ENCODE measurements around the gene RPE65. TPM values are rescaled to one million over a fixed set of nuclear protein-coding genes. Genes with fewer than 3 reads are reported as not detected.
"Not testable (repeated sequence)": the region's sequence is repeated elsewhere in the genome, so short reads cannot be mapped to it uniquely, and the experiment has no call there.

The RPE65 gene
- total RNA-seq, 2 experiments from 2014 or later: not detected

DNA sequence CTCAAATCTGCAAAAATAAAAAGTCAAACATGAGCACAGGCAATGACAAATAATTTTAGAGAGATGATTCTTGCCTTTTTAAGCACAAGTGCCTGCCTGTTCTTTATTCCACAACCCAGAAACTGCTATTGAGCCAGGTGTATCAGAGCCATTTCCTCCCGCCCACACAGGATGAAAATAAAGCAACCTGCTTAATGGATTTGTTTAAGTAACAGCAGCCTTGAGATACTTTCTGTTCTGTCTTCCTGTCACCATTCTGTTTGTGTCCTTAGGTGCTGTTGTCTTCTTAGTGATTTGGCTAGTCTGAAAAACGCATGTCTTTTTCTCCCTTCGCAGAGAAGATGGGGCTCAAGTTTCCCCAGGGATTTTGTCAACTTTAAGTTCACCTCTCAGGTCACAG, 11.4 kb downstream of the RPE65 start:
- Mint-ChIP-seq H3K9me3 (no peaks in the 10 kb centered on the region), H3K27me3 (peaks cover 4% of the 10 kb centered on the region), H3K4me1 (no peaks in the 10 kb centered on the region), H3K36me3 (ENCODE audit: low read depth) (no peaks in the 10 kb centered on the region), H3K27ac (no peak overlapping the region), H3K4me3 (no peak overlapping the region)
- no peak for DNase-seq
- POLR2A ChIA-PET: no interaction called here
- CTCF ChIA-PET: no interaction called here

DNA sequence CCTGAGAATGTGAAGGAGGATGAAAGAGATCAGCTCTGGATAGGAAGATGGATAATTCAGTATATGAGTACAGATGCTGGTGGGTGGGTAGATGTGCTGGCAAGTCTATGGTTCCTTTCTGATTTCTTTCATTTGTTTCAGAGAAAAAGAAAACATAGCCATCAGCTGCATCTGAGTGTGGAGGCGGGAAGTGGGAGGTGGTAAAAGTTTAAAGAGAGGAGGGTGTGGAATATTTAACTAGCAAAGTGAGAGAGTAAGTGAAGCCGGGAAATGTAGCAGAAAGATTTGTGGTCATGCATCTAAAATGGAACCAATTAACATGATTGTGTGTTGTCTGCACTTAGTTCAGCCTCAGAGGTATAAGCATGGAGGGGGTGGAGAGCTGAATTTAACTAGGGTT, 16.4 kb downstream of the RPE65 start:
- ChIA-PET CTCF (no interaction called here), POLR2A (interaction anchor here (0.6 kb wide), 1 partner anchor 241 kb away, joined by 3 read pairs; no protein-coding TSS in a partner anchor)
- Mint-ChIP-seq H3K36me3 (ENCODE audit: low read depth) (no peaks in the 10 kb centered on the region), H3K27me3 (peaks cover 3% of the 10 kb centered on the region), H3K4me3 (no peak overlapping the region), H3K27ac (no peak overlapping the region), H3K4me1 (no peaks in the 10 kb centered on the region), H3K9me3 (no peaks in the 10 kb centered on the region)
- DNase-seq: no peak

DNA sequence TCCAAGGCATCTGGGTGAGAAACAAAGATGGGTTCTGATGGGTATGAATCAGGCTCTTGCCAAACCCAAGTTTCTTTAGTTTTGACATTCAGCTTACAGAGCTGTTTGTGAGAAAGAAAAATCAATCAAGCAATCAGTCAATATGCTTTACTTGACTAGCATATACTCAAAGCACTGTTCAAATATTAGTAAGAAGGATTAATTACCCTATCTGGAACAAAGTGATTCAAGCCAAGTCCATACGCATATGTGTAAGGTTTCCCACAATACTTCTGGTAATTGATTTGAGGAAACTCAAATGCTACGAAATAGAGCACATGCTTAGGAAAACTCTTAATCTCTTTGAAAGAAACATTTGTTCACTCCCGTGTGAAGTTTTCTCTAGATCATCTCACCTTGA, 18.7 kb downstream of the RPE65 start:
- Mint-ChIP-seq H3K4me3 (no peak overlapping the region), H3K27me3 (no peaks in the 10 kb centered on the region), H3K9me3 (no peaks in the 10 kb centered on the region), H3K4me1 (no peaks in the 10 kb centered on the region), H3K36me3 (ENCODE audit: low read depth) (no peaks in the 10 kb centered on the region), H3K27ac (no peak overlapping the region)
- no peak for DNase-seq
- ChIA-PET POLR2A (no interaction called here), CTCF (no interaction called here)

DNA sequence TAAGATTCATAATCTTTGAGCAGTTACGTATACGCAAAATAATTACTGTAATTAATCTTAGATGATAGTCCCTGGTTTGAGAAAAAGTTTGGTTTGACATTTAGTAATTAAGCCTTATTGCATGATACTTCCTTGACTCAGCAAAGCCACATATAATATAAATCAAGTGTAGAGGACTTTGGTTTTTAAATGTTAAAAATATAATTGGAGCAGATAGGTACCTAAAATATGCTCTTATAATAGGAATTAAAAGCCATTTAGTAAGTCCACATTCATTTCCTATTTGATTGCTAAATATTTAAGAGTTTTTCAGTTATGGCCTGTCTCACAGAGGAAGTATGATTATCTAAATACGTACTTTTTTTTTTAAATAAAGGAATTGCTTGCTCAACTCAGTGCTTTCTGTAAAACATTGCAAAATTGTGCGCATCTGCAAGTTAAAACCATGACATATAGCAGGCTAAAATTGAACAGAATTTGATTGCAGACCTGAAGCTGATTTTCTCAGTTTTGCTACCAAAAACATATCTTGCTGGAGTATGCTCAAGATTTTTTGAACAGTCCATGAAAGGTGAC, 20.4 kb downstream of the RPE65 start:
- no peaks in the 10 kb centered on the region for H3K36me3 Mint-ChIP-seq (ENCODE audit: low read depth)
- H3K9me3 Mint-ChIP-seq: no peaks in the 10 kb centered on the region
- no peak overlapping the region for H3K4me3 Mint-ChIP-seq
- no peak for DNase-seq
- no peaks in the 10 kb centered on the region for H3K27me3 Mint-ChIP-seq
- ChIA-PET CTCF (no interaction called here), POLR2A (no interaction called here)
- H3K27ac Mint-ChIP-seq: no peak overlapping the region
- H3K4me1 Mint-ChIP-seq: no peaks in the 10 kb centered on the region

DNA sequence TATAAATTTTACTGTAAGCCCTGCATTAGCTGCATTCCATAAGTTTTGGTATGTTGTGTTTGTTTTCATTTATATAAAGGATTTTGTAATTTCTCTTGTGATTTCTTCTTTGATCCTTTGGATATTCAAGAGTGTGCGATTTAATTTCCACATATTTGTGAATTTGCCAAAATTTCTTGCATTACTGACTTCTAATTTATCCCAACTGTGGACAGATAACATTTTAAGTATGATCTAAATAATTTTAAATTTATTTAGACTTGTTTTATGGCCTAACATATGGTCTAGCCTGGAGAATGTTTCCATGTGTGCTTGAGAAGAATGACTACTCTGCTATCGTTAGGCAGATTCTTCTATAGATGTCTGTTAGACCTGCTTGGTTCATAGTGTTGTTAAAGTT, 23.2 kb downstream of the RPE65 start:
- no peak overlapping the region for H3K4me3 Mint-ChIP-seq
- ChIA-PET POLR2A (no interaction called here), CTCF (no interaction called here)

DNA sequence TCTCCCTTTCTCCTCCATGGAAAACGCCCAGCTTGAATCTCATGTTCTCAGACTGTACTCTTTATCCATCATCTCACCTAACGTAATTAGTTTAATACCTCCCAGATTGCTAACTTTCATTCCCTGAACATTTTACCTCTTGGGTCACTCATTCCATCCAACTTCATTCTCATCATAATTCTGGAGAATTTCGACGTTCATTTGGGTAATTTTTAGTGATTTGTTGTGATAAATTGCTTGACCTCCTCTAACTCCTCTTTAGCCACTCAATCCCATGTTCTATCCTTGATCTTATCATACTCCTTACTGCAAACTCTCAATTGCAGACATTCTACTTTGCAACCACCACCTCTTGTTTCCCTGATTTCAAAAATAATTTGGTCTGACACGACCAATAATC, 28.4 kb downstream of the RPE65 start:
- DNase-seq: no peak
- Mint-ChIP-seq H3K27me3 (no peaks in the 10 kb centered on the region), H3K9me3 (no peaks in the 10 kb centered on the region), H3K36me3 (ENCODE audit: low read depth) (no peaks in the 10 kb centered on the region), H3K4me3 (no peak overlapping the region), H3K4me1 (no peaks in the 10 kb centered on the region), H3K27ac (no peak overlapping the region)
- ChIA-PET POLR2A (no interaction called here), CTCF (no interaction called here)

More for the DNA sequence above, 23.2 kb downstream of the RPE65 start:
- Mint-ChIP-seq H3K27ac (no peak overlapping the region), H3K36me3 (ENCODE audit: low read depth) (no peaks in the 10 kb centered on the region), H3K27me3 (no peaks in the 10 kb centered on the region), H3K4me1 (no peaks in the 10 kb centered on the region), H3K9me3 (no peaks in the 10 kb centered on the region)
- DNase-seq: no peak

DNA sequence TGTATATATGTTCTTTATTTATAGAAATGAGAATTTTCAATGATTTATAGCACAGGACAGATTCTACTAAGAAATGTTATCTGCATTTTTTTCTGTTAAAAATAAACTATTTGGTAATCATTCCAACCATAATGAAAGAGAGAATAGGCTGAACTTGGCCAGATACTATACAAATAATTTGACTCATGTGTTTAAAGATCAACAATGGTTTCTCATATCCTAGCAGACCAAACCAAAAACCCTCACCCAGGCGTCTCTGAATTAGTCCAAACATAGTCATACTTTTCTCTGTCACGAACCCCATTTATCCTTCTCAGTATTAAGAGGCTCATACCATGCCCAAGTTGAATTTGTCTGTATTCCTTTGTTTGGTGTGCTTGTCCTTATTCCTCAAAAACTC, 40.3 kb downstream of the RPE65 start:
- Mint-ChIP-seq H3K27me3 (no peaks in the 10 kb centered on the region), H3K9me3 (no peaks in the 10 kb centered on the region), H3K4me3 (no peak overlapping the region), H3K27ac (no peak overlapping the region), H3K4me1 (no peaks in the 10 kb centered on the region), H3K36me3 (ENCODE audit: low read depth) (no peaks in the 10 kb centered on the region)
- POLR2A ChIA-PET: no interaction called here
- DNase-seq: no peak
- CTCF ChIA-PET: no interaction called here

DNA sequence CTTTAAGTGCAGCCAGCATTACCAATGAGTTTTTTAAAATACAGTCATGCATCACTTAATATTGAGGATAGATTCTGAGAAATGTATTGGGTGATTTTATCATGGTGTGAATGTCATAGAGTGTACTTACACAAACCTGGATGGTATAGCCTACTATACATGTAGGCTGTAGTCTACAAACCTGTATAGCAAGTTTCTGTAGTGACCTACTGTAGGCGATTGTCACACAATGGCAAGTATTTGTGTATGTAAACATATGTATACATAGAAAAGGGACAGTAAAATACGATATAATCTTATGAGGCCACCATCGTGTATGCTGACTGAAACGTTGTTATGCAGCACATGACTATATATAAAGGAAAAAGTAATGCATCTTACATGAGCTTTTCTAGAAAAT, 48.2 kb downstream of the RPE65 start:
- no peaks in the 10 kb centered on the region for H3K9me3 Mint-ChIP-seq
- no peaks in the 10 kb centered on the region for H3K27me3 Mint-ChIP-seq
- H3K4me3 Mint-ChIP-seq: no peak overlapping the region
- no peaks in the 10 kb centered on the region for H3K4me1 Mint-ChIP-seq
- DNase-seq: no peak
- ChIA-PET CTCF (no interaction called here), POLR2A (no interaction called here)
- H3K36me3 Mint-ChIP-seq (ENCODE audit: low read depth): no peaks in the 10 kb centered on the region
- no peak overlapping the region for H3K27ac Mint-ChIP-seq

DNA sequence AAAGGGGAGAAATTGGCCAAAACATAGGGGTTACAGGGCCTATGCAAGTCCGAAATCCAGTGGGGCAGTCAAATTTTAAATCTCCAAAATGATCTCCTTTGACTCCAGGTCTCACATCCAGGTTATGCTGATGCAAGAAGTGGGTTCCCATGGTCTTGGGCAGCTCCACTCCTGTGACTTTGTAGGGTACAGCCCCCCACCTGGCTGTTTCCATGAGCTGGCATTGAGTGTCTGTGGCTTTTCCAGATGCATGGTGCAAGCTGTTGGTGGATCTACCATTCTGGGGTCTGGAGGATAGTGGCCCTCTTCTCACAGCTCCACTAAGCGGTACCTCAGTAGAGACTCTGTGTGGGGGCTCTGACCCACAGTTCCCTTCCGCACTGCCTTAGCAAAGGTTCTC, 54.2 kb downstream of the RPE65 start:
- CTCF ChIA-PET, POLR2A ChIA-PET: not testable (repeated sequence)

DNA sequence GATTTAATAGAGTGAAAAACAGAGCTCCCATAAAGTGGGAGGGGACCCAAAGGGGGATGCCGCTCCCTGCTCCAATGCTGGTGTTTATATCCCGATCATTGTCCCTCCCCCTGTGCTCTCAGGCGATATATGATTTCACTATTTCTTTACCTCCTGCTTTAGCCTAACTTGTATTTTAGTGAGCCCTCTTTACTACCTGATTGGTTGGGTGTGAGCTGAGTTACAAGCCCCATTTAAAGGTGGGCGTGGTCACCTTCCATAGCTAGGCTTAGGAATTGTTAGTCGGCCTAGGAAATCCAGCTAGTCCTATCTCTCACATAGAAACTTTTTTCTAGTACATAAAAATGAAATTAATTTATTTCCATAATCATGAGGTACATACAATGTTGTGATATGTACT, 57.3 kb downstream of the RPE65 start:
- H3K4me3 Mint-ChIP-seq: not testable (repeated sequence)

More for the DNA sequence above, 54.2 kb downstream of the RPE65 start:
- H3K4me3 Mint-ChIP-seq; H3K9me3 Mint-ChIP-seq; H3K36me3 Mint-ChIP-seq (ENCODE audit: low read depth); H3K27me3 Mint-ChIP-seq; H3K27ac Mint-ChIP-seq; DNase-seq; H3K4me1 Mint-ChIP-seq: not testable (repeated sequence)

DNA sequence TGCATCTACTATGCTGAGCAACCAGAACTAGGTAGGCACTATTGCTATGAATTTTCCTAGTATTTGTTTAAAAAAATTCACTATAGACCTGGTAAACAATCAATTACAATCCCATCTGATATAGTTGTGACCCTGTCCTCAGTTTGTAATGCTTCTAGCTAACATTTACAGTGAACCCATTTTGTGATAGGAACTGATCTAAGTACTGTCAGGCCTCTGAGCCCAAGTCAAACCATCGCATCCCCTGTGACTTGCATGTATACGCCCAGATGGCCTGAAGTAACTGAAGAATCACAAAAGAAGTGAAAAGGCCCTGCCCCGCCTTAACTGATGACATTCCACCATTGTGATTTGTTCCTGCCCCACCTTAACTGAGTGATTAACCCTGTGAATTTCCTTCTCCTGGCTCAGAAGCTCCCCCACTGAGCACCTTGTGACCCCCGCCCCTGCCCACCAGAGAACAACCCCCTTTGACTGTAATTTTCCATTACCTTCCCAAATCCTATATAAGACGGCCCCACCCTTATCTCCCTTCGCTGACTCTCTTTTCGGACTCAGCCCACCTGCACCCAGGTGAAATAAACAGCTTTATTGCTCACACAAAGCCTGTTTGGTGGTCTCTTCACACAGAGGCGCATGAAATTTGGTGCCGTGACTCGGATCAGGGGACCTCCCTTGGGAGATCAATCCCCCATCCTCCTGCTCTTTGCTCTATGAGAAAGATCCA, 63.8 kb downstream of the RPE65 start:
- H3K27me3 Mint-ChIP-seq; H3K36me3 Mint-ChIP-seq (ENCODE audit: low read depth); H3K27ac Mint-ChIP-seq; CTCF ChIA-PET; DNase-seq; H3K4me1 Mint-ChIP-seq; H3K9me3 Mint-ChIP-seq; POLR2A ChIA-PET; H3K4me3 Mint-ChIP-seq: not testable (repeated sequence)

More for the DNA sequence above, 57.3 kb downstream of the RPE65 start:
- H3K4me1 Mint-ChIP-seq; CTCF ChIA-PET; H3K36me3 Mint-ChIP-seq (ENCODE audit: low read depth); H3K9me3 Mint-ChIP-seq; H3K27me3 Mint-ChIP-seq; DNase-seq; H3K27ac Mint-ChIP-seq; POLR2A ChIA-PET: not testable (repeated sequence)

DNA sequence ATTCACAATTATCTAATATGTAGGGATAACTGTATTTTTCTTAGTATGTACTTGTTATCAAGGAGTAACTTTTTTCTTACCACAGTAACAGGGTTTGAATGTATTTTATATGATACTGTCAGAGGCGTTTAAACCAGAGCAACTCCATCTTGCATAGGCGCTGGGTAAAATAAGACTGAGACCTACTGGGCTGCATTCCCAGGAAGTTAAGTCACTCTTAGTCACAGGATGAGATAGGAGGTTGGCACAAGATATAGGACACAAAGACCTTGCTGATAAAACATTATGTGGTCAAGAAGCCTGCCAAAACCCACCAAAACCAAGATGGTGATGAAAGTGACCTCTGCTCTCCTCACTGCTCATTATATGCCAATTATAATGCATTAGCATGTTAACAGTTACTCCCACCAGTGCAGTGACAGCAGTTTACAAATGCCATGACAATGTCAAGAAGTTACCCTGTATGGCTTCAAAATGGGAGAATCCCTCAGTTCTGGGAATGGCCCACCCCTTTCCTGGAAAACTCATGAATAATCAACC, 64.8 kb downstream of the RPE65 start:
- CTCF ChIA-PET: no interaction called here
- POLR2A ChIA-PET: no interaction called here

DNA sequence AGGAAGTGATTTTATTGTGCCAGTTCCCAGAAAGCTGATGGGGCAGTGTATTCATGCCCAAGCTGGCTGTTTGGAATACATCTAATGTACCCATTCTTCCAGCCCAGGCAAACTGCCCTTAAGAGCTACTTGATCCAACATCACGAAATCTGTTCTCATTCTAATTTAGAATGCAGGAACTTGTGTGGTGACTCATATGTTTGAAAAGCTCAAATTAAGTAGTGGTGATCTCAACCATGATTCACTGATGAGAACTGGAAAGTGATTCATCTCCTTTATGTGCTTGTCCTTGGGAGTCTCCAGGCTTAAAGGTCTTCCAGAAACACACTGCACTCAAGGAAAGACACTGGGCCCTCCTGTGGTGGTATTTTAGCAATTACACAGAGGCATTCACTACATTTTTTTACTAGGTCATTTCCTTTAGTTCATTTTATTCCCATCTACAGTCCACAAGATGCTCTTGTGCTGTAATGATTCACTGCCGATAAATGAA, 65.4 kb downstream of the RPE65 start:
- CTCF ChIA-PET: no interaction called here
- no peak overlapping the region for H3K4me3 Mint-ChIP-seq
- H3K4me1 Mint-ChIP-seq: no peaks in the 10 kb centered on the region
- no peaks in the 10 kb centered on the region for H3K27me3 Mint-ChIP-seq
- H3K36me3 Mint-ChIP-seq (ENCODE audit: low read depth): no peaks in the 10 kb centered on the region
- H3K27ac Mint-ChIP-seq: no peak overlapping the region
- POLR2A ChIA-PET: no interaction called here
- no peak for DNase-seq
- H3K9me3 Mint-ChIP-seq: peaks cover 3% of the 10 kb centered on the region

More for the DNA sequence above, 64.8 kb downstream of the RPE65 start:
- Mint-ChIP-seq H3K4me1 (no peaks in the 10 kb centered on the region), H3K36me3 (ENCODE audit: low read depth) (no peaks in the 10 kb centered on the region), H3K4me3 (no peak overlapping the region), H3K27me3 (no peaks in the 10 kb centered on the region), H3K27ac (no peak overlapping the region), H3K9me3 (peaks cover 3% of the 10 kb centered on the region)
- DNase-seq: no peak

DNA sequence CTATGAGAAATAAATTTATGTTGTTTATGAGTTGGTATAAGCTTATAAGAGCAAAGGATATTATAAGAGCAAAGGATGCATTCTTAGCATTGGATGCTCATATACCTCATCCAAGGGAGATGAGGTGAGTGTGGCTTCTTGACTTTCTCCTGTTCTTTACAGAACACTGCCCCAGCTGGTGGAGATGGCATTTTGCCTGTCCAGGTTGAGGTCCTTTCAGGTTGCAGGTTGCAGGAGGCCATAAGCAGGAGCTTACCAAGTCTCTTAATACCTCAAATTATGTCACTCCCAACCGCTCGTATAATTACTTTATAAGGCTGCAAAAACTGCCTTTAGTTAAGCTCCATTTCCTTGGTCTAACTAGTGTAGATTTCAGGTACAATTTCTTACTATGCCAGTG, 66.7 kb downstream of the RPE65 start:
- Mint-ChIP-seq H3K4me3 (no peak overlapping the region), H3K27me3 (no peaks in the 10 kb centered on the region), H3K9me3 (no peaks in the 10 kb centered on the region), H3K27ac (no peak overlapping the region), H3K36me3 (ENCODE audit: low read depth) (no peaks in the 10 kb centered on the region), H3K4me1 (no peaks in the 10 kb centered on the region)
- CTCF ChIA-PET: no interaction called here
- POLR2A ChIA-PET: no interaction called here
- DNase-seq: no peak
